B cell (primary cell): ENCODE measurements around the gene EFR3B. TPM values are rescaled to one million over a fixed set of nuclear protein-coding genes. Genes with fewer than 3 reads are reported as not detected.

Experiments
- ATAC-seq: fragments of 200-7000 bp; cut with Tn5 transposase; one replicate; pipeline ENCODE4 v1.10.0; 2021; ENCODE audit warnings: low read depth, mild to moderate bottlenecking, moderate number of reproducible peaks, moderate library complexity
- CTCF ChIA-PET: fragments of 350-600 bp; sonication (Branson Sonifier 250); formaldehyde crosslinking; loops from one replicate; lab custom pipeline; 2021; ENCODE audit warnings: antibody characterized with exemption, inconsistent platforms; lab: Charles Lee
- POLR2A ChIA-PET: fragments of 350-600 bp; sonication (Branson Sonifier 250); formaldehyde crosslinking; loops from one replicate; lab custom pipeline; 2021; ENCODE audit warnings: antibody characterized with exemption; lab: Charles Lee
- DNase-seq: peaks from one replicate; pipeline ENCODE4 v3.0.0; 2013
- H2AFZ ChIP-seq: 2 replicates; pipeline ENCODE4 v1.6.1; 2012; ENCODE audit warnings: mild to moderate bottlenecking, low read depth, low read length; ENCODE audit not compliant: insufficient read depth, poor library complexity, severe bottlenecking
- H3K27ac ChIP-seq, 2 donors: 1 replicate in 1 of 2; 2 replicates in 1 of 2; pipeline ENCODE4 v1.5.1; 2012 to 2013; ENCODE audit warnings: low read length in 2 of 2, mild to moderate bottlenecking in 2 of 2, moderate library complexity in 1 of 2
- H3K27me3 ChIP-seq, 4 experiments: fragments of 200-600 bp in 1 of 4; sonication (generic) in 1 of 4; replicated peaks in 1 of 4; 1 replicate in 2 of 4; 2 replicates in 2 of 4; pipeline versions ENCODE4 v1.6.1 to v1.7.0; 2013 to 2016; ENCODE audit warnings: low read length in 3 of 4, mild to moderate bottlenecking in 2 of 4, mixed read lengths in 1 of 4, moderate library complexity in 1 of 4; ENCODE audit not compliant: insufficient read depth in 4 of 4, control insufficient read depth in 3 of 4; ENCODE audit errors: control extremely low read depth in 1 of 4
- H3K36me3 ChIP-seq, 2 experiments: replicated peaks in 1 of 2; 1 replicate in 1 of 2; 2 replicates in 1 of 2; pipeline versions ENCODE4 v1.6.1 to v1.7.1; 2013; ENCODE audit warnings: low read length in 1 of 2; ENCODE audit not compliant: insufficient read depth in 2 of 2, control insufficient read depth in 1 of 2; ENCODE audit errors: control extremely low read depth in 1 of 2, extremely low read depth in 1 of 2
- H3K4me1 ChIP-seq, 2 donors: fragments of 200-600 bp in 1 of 2; sonication (generic) in 1 of 2; 1 replicate in 1 of 2; 2 replicates in 1 of 2; pipeline versions ENCODE4 v1.5.1 to v1.6.1; 2013 to 2017; ENCODE audit warnings: low read length in 2 of 2; ENCODE audit not compliant: control insufficient read depth in 2 of 2, insufficient read depth in 2 of 2
- H3K4me2 ChIP-seq: replicated peaks from 2 replicates; pipeline ENCODE3; 2012; ENCODE audit warnings: mild to moderate bottlenecking, low read depth, low read length; ENCODE audit not compliant: poor library complexity, severe bottlenecking
- H3K4me3 ChIP-seq, 5 experiments: fragments of 200-600 bp in 1 of 5; sonication (generic) in 1 of 5; 1 replicate in 3 of 5; 2 replicates in 2 of 5; pipeline versions ENCODE4 v1.5.1 to v1.7.0; 2011 to 2016; ENCODE audit warnings: low read length in 4 of 5, mild to moderate bottlenecking in 4 of 5, low read depth in 2 of 5, control low read depth in 1 of 5, moderate library complexity in 1 of 5; ENCODE audit not compliant: insufficient read depth in 1 of 5; ENCODE audit errors: control extremely low read depth in 1 of 5, extremely low read depth in 1 of 5
- H3K79me2 ChIP-seq: fragments of 200-600 bp; sonication (generic); one replicate; pipeline ENCODE4 v1.6.0; 2016; ENCODE audit warnings: low read length; ENCODE audit not compliant: control insufficient read depth, insufficient read depth
- H3K9ac ChIP-seq: fragments of 200-600 bp; sonication (generic); 2 replicates; pipeline ENCODE4 v1.6.1; 2017; ENCODE audit warnings: mild to moderate bottlenecking, low read length, moderate library complexity
- H3K9me3 ChIP-seq, 3 donors: one replicate each; pipeline versions ENCODE4 v1.6.1 to v1.7.1; 2013; ENCODE audit warnings: low read length in 2 of 3; ENCODE audit not compliant: control insufficient read depth in 2 of 3, insufficient read depth in 1 of 3; ENCODE audit errors: control extremely low read depth in 1 of 3
- H4K20me1 ChIP-seq: 2 replicates; pipeline ENCODE4 v1.6.0; 2012; ENCODE audit warnings: mild to moderate bottlenecking, low read length; ENCODE audit not compliant: insufficient read depth, control insufficient read depth, poor library complexity, severe bottlenecking
- H3K27ac Mint-ChIP-seq: one replicate; pipeline ENCODE4 v1.8.0; 2021; ENCODE audit warnings: mixed read lengths
- H3K27me3 Mint-ChIP-seq: one replicate; pipeline ENCODE4 v1.8.0; 2021; ENCODE audit warnings: mixed read lengths
- H3K4me1 Mint-ChIP-seq: one replicate; pipeline ENCODE4 v1.8.0; 2021; ENCODE audit warnings: mixed read lengths
- H3K4me3 Mint-ChIP-seq: one replicate; pipeline ENCODE4 v1.8.0; 2021; ENCODE audit warnings: mixed read lengths
- H3K9me3 Mint-ChIP-seq: one replicate; pipeline ENCODE4 v1.8.0; 2022; ENCODE audit warnings: mixed read lengths; ENCODE audit not compliant: insufficient read depth
- CTCF ChIP-seq: fragments of 200-600 bp; IDR thresholded peaks from one replicate; pipeline ENCODE4 v1.8.0; 2022; ENCODE audit warnings: antibody characterized with exemption, mild to moderate bottlenecking
- EZH2 ChIP-seq: IDR thresholded peaks from 2 replicates; pipeline ENCODE4 v1.6.1; 2012; ENCODE audit warnings: borderline replicate concordance, low read depth, mild to moderate bottlenecking, moderate library complexity, low read length; ENCODE audit not compliant: insufficient read depth, poor library complexity, severe bottlenecking
- WGBS: methylation state at CpG from one replicate; pipeline ENCODE4 v1.1.5; 2013; ENCODE audit warnings: missing lambda C conversion rate; ENCODE audit not compliant: insufficient coverage; 5-methylcytosine and 5-hydroxymethylcytosine counted together
- intact Hi-C: fragments of 100-400 bp; cut with micrococcal nuclease; formaldehyde crosslinking; loops from one replicate; pipeline ENCODE4 v1.10.0; 2022
- polyA plus RNA-seq: library from polyadenylated mRNA; depleted of rRNA; stranded (reverse); fragments of >200 nt; gene quantifications from 2 replicates; pipeline ENCODE4 v1.2.3, GENCODE V29; 2012
- total RNA-seq, 2 donors: library from RNA; stranded (reverse); fragments of 120-200 nt in 1 of 2; gene quantifications; 1 replicate in 1 of 2; 2 replicates in 1 of 2; pipeline versions ENCODE4 v1.2.3 to v1.2.4, GENCODE V29; 2013 to 2022

The EFR3B gene
- total and polyA plus RNA-seq, 2 donors (not counting 1 experiment from before 2014, with no cell fraction given) = 0.15 TPM; not detected in 1

GRCh38 chr2:25168256-25169072, 126.6 kb downstream of the EFR3B start, which contains the start of gene POMC:
Gene POMC, minus strand, starts transcription at chr2:25168580. Its CDS starts 3,808 bp downstream, at chr2:25164772.
- H3K9ac ChIP-seq = peak within 1 kb of the TSS; percentile 68
- no peaks in the 10 kb centered on the region for H3K36me3 ChIP-seq
- H4K20me1 ChIP-seq = no peaks in the 10 kb centered on the region
- peak within 1 kb of the TSS; percentile 20 for H3K27ac Mint-ChIP-seq
- H3K4me3 ChIP-seq = peak within 1 kb of the TSS in 4 of 5 experiments; percentile 49 to 73 (median 57)
- DNase-seq = peak; percentile 67
- TF ChIP-seq EZH2 (no peak), CTCF (peak; percentile 11)
- H3K27me3 ChIP-seq = peaks cover 0 to 34% (median 21%) of the 10 kb centered on the region in 4 experiments
- H3K27me3 Mint-ChIP-seq = peaks cover 44% of the 10 kb centered on the region
- peaks cover 38% of the 10 kb centered on the region for H3K4me1 Mint-ChIP-seq
- peak within 1 kb of the TSS; percentile 98 for H3K4me2 ChIP-seq
- intact Hi-C loops = loop anchor here (5.0 to 10.0 kb wide), 3 partner anchors 124 to 196 kb away; partner anchors contain the start of gene EFR3B
- H3K4me3 Mint-ChIP-seq = peak within 1 kb of the TSS; percentile 82
- H3K27ac ChIP-seq = no peak within 1 kb of the TSS
- H3K79me2 ChIP-seq = no peaks in the 10 kb centered on the region
- H3K4me1 ChIP-seq = peaks cover 31 to 36% of the 10 kb centered on the region in 2 donors
- peak within 1 kb of the TSS; percentile 84 for H2AFZ ChIP-seq
- peak; percentile 21 for ATAC-seq
- H3K9me3 ChIP-seq = peaks cover 0 to 12% (median 0%) of the 10 kb centered on the region in 3 donors
- CTCF ChIA-PET = interaction anchor here (0.6 to 8.2 kb wide), 3 partner anchors 27 to 430 kb away, joined by 3 to 109 read pairs (median 93); no protein-coding TSS in a partner anchor
- WGBS = 5% methylated on average over 74 of the region's 75 CpGs
- POLR2A ChIA-PET = interaction anchor here (0.6 kb wide), 1 partner anchor 40 kb away, joined by 3 read pairs; no protein-coding TSS in a partner anchor
- no peaks in the 10 kb centered on the region for H3K9me3 Mint-ChIP-seq
